Loucy (cell line): ENCODE measurements around the gene MPO.

Experiments used
- H2AFZ ChIP-seq: fragments of 200-600 bp; sonication (generic); 2 replicates; pipeline ENCODE4 v1.6.0; 2016; ENCODE audit warnings: antibody characterized with exemption, mild to moderate bottlenecking, low read length, moderate library complexity
- H3F3A ChIP-seq: fragments of 200-600 bp; 2 replicates; pipeline ENCODE4 v1.6.0; 2016; ENCODE audit warnings: antibody characterized with exemption, low read depth, mild to moderate bottlenecking
- H3K27me3 ChIP-seq: fragments of 200-600 bp; sonication (generic); 2 replicates; pipeline ENCODE4 v1.6.1; 2014; ENCODE audit warnings: low read length, mild to moderate bottlenecking; ENCODE audit not compliant: insufficient read depth, poor library complexity, severe bottlenecking
- H3K36me3 ChIP-seq: fragments of 200-600 bp; sonication (generic); 2 replicates; pipeline ENCODE4 v1.6.1; 2016; ENCODE audit warnings: low read length; ENCODE audit not compliant: insufficient read depth
- H3K4me1 ChIP-seq: fragments of 200-600 bp; sonication (generic); 2 replicates; pipeline ENCODE4 v1.5.1; 2014; ENCODE audit warnings: low read length, mild to moderate bottlenecking; ENCODE audit not compliant: insufficient read depth, poor library complexity, severe bottlenecking
- H3K4me2 ChIP-seq: fragments of 200-600 bp; sonication (generic); 2 replicates; pipeline ENCODE4 v1.6.0; 2014; ENCODE audit warnings: antibody characterized with exemption, low read length, low read depth, mild to moderate bottlenecking; ENCODE audit not compliant: poor library complexity, severe bottlenecking
- H3K4me3 ChIP-seq: fragments of 200-600 bp; sonication (generic); 2 replicates; pipeline ENCODE4 v1.5.1; 2014; ENCODE audit warnings: low read length, mild to moderate bottlenecking, mixed read lengths; ENCODE audit not compliant: poor library complexity, severe bottlenecking
- H3K79me2 ChIP-seq: fragments of 200-600 bp; sonication (generic); 2 replicates; pipeline ENCODE4 v1.6.1; 2014; ENCODE audit warnings: low read length; ENCODE audit not compliant: insufficient read depth
- H3K9ac ChIP-seq: fragments of 200-600 bp; sonication (generic); 2 replicates; pipeline ENCODE4 v1.6.0; 2014; ENCODE audit warnings: mild to moderate bottlenecking, low read depth, low read length, moderate library complexity; ENCODE audit not compliant: poor library complexity, severe bottlenecking
- H3K9me2 ChIP-seq: fragments of 200-600 bp; sonication (generic); replicated peaks from 2 replicates; pipeline ENCODE4 v1.6.1; 2016; ENCODE audit warnings: low read depth, low read length, mixed read lengths
- H3K9me3 ChIP-seq: fragments of 200-600 bp; sonication (generic); 2 replicates; pipeline ENCODE4 v1.6.1; 2014; ENCODE audit warnings: mild to moderate bottlenecking, antibody characterized with exemption, low read length, low read depth; ENCODE audit not compliant: insufficient read depth
- H4K20me1 ChIP-seq: fragments of 200-600 bp; sonication (generic); 2 replicates; pipeline ENCODE4 v1.6.0; 2014; ENCODE audit warnings: antibody characterized with exemption, low read length, mild to moderate bottlenecking; ENCODE audit not compliant: insufficient read depth, poor library complexity, severe bottlenecking
- EZH2phosphoT487 ChIP-seq: fragments of 200-600 bp; IDR thresholded peaks from 2 replicates; pipeline ENCODE4 v1.6.1; 2018; ENCODE audit warnings: antibody characterized with exemption, mild to moderate bottlenecking, moderate library complexity, borderline replicate concordance
- TF ChIP-seq, protein P1 (sequence below): fragments of 200-600 bp; sonication (generic); conservative IDR thresholded peaks from 2 replicates; pipeline ENCODE4 v1.5.1; 2014; ENCODE audit warnings: mild to moderate bottlenecking, antibody characterized with exemption, low read length

Gene MPO

DNA sequence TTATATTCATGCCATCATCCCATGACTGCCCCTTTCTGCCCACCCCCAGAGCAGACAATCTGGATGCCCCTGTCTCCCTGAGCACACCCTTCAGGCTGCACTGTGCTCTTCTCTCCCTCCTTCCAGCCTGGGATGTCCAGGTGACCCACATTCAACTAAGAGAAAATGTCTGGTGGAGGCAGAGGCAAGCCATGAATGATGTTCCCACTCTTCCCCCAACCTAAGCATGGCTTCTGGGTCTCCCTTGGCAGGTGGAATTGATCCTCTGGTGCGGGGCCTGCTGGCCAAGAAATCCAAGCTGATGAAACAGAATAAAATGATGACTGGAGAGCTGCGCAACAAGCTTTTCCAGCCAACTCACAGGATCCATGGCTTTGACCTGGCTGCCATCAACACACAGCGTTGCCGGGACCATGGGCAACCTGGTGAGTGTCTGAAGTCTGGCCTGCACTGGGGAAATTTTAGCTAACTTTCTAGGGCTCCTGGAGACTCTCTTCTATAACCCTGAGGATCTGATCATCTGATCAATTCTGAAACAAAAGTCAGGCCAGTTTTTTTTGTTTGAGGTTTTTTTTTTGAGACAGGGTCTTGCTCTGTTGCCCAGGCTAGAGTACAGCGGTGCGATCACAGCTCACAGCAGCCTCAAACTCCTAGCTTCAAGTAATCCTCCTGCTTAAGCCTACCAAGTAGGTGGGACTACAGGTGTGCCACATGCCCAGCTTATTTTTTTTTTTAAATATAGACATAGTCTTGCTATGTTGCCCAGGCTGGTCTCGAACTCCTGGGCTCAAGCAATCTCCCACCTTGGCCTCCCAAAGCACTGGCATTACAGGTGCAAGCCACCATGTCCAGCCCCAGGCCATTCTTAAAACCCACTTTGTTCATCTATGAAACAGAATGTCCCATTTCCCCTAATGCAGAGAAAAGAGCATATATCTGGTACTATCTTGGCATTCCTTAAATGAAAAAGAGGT is 14.5 kb downstream of the MPO start:
- H3K79me2 ChIP-seq, result no peaks in the 10 kb centered on the region
- H3K9me3 ChIP-seq, result no peaks in the 10 kb centered on the region
- no peak overlapping the region for H3K4me2 ChIP-seq
- H3K36me3 ChIP-seq, result no peaks in the 10 kb centered on the region
- H3F3A ChIP-seq, result no peaks in the 10 kb centered on the region
- H3K4me1 ChIP-seq, result no peaks in the 10 kb centered on the region
- no peaks in the 10 kb centered on the region for H4K20me1 ChIP-seq
- peaks cover 11% of the 10 kb centered on the region for H3K27me3 ChIP-seq
- no peak overlapping the region for H3K9ac ChIP-seq
- H2AFZ ChIP-seq, result no peak overlapping the region
- no peaks in the 10 kb centered on the region for H3K9me2 ChIP-seq
- no peak overlapping the region for H3K4me3 ChIP-seq
- no peak for TF ChIP-seq EZH2phosphoT487
- TF ChIP-seq, protein P1, sequence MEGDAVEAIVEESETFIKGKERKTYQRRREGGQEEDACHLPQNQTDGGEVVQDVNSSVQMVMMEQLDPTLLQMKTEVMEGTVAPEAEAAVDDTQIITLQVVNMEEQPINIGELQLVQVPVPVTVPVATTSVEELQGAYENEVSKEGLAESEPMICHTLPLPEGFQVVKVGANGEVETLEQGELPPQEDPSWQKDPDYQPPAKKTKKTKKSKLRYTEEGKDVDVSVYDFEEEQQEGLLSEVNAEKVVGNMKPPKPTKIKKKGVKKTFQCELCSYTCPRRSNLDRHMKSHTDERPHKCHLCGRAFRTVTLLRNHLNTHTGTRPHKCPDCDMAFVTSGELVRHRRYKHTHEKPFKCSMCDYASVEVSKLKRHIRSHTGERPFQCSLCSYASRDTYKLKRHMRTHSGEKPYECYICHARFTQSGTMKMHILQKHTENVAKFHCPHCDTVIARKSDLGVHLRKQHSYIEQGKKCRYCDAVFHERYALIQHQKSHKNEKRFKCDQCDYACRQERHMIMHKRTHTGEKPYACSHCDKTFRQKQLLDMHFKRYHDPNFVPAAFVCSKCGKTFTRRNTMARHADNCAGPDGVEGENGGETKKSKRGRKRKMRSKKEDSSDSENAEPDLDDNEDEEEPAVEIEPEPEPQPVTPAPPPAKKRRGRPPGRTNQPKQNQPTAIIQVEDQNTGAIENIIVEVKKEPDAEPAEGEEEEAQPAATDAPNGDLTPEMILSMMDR, result no peak

- Histone ChIP-seq H4K20me1 (no peaks in the 10 kb centered on the region), H3K79me2 (no peaks in the 10 kb centered on the region), H3K4me1 (no peaks in the 10 kb centered on the region), H3K9ac (no peak overlapping the region), H3F3A (no peaks in the 10 kb centered on the region), H3K9me2 (no peaks in the 10 kb centered on the region), H3K36me3 (no peaks in the 10 kb centered on the region), H3K27me3 (peaks cover 19% of the 10 kb centered on the region), H3K4me3 (no peak overlapping the region), H3K9me3 (no peaks in the 10 kb centered on the region), H3K4me2 (no peak overlapping the region), H2AFZ (no peak overlapping the region)
- TF ChIP-seq EZH2phosphoT487, result no peak
- TF ChIP-seq, protein P1, result no peak
Measured at GRCh38 chr17:58265271-58265670, 15.5 kb downstream of the MPO start.

GRCh38 chr17:58264407-58265103 is 16.2 kb downstream of the MPO start:
- H3K27me3 ChIP-seq, result peaks cover 24% of the 10 kb centered on the region

More at GRCh38 chr17:58264407-58265103, 16.2 kb downstream of the MPO start:
- Histone ChIP-seq H3K9me2 (no peaks in the 10 kb centered on the region), H3K36me3 (no peaks in the 10 kb centered on the region), H3K79me2 (no peaks in the 10 kb centered on the region), H3K4me1 (no peaks in the 10 kb centered on the region), H4K20me1 (no peaks in the 10 kb centered on the region), H3K9ac (no peak overlapping the region), H3K4me2 (no peak overlapping the region), H2AFZ (no peak overlapping the region), H3K4me3 (no peak overlapping the region), H3F3A (no peaks in the 10 kb centered on the region), H3K9me3 (no peaks in the 10 kb centered on the region)
- TF ChIP-seq, protein P1, result no peak
- no peak for TF ChIP-seq EZH2phosphoT487
